ENCODE results near the gene ANK3.

Gene ANK3

GRCh38 chr10:60258429-60258797, 131.3 kb downstream of the ANK3 start:
- no peak overlapping the region for H3K4me3 ChIP-seq (ENCODE audit: low read depth, low read length)
- CTCF ChIA-PET = interaction anchor here (2.7 kb wide), 1 partner anchor 48 kb away, joined by 6 read pairs; no protein-coding TSS in a partner anchor
- POLR2A ChIA-PET = no interaction called here
- TF ChIP-seq, protein P1, sequence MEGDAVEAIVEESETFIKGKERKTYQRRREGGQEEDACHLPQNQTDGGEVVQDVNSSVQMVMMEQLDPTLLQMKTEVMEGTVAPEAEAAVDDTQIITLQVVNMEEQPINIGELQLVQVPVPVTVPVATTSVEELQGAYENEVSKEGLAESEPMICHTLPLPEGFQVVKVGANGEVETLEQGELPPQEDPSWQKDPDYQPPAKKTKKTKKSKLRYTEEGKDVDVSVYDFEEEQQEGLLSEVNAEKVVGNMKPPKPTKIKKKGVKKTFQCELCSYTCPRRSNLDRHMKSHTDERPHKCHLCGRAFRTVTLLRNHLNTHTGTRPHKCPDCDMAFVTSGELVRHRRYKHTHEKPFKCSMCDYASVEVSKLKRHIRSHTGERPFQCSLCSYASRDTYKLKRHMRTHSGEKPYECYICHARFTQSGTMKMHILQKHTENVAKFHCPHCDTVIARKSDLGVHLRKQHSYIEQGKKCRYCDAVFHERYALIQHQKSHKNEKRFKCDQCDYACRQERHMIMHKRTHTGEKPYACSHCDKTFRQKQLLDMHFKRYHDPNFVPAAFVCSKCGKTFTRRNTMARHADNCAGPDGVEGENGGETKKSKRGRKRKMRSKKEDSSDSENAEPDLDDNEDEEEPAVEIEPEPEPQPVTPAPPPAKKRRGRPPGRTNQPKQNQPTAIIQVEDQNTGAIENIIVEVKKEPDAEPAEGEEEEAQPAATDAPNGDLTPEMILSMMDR (IDR thresholded peaks at IDR 0.05; ENCODE audit: insufficient read depth, low read length, missing control alignments) = no peak
- no peak for DNase-seq (ENCODE audit: low read depth, low spot score)

DNA sequence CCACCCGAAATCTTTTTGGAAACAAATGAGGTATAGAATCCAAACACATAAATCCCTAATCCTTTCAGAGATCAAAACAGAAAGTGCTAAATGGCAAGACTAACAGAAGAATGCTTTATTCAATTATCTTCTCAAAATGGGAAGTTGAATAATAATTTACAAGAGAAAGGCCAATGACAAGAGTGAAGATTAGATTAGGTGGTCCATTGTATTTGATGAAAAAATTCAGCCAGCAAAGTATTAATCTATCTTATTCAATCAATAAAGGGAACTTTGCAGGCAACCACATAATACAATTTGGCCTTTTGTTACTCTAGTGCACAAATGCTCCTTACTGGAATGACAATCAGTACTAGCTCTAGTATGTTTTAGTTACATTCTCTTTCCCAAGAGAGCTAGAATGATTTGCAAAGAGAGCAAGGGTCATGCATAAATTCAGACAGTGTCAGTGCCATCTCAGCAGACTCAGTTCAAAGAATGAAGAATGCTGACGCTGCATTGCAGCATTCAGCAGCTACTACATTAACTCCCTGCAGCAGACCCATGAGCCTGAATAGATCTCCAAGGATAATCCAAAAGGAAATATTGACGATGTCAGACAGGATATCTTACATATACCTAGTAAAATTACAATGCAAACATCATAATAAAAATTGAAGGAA, 131.8 kb downstream of the ANK3 start:
- ChIA-PET CTCF (interaction anchor here (2.7 kb wide), 1 partner anchor 48 kb away, joined by 6 read pairs; no protein-coding TSS in a partner anchor), POLR2A (no interaction called here)
- no peak for DNase-seq (ENCODE audit: low read depth, low spot score)
- TF ChIP-seq, protein P1 (IDR thresholded peaks at IDR 0.05; ENCODE audit: insufficient read depth, low read length, missing control alignments) = no peak
- no peak overlapping the region for H3K4me3 ChIP-seq (ENCODE audit: low read depth, low read length)

DNA sequence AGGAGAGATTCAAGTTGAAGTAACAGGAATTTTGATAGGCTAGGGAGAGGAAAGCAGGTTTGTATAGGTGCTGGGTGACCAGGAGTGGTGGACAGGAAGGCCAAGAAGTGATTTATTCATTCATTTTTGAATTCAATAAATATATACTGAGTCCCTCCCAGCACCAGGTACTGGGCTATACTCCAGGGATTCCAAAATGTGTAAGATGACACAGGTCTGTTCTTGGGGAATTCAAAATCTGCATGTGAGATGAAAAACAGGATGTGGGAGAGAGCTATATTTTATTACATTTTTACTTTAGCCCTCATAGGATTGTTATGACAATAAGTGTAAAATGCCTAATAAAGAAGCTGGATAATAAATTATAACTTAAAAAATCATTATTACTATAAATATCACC, 134.9 kb downstream of the ANK3 start:
- H3K4me3 ChIP-seq (ENCODE audit: low read depth, low read length) = no peak overlapping the region
- no peak for DNase-seq (ENCODE audit: low read depth, low spot score)
- ChIA-PET CTCF (interaction anchor here (0.8 kb wide), 1 partner anchor 16 kb away, joined by 3 read pairs; no protein-coding TSS in a partner anchor), POLR2A (no interaction called here)
- TF ChIP-seq, protein P1 (IDR thresholded peaks at IDR 0.05; ENCODE audit: insufficient read depth, low read length, missing control alignments) = no peak

DNA sequence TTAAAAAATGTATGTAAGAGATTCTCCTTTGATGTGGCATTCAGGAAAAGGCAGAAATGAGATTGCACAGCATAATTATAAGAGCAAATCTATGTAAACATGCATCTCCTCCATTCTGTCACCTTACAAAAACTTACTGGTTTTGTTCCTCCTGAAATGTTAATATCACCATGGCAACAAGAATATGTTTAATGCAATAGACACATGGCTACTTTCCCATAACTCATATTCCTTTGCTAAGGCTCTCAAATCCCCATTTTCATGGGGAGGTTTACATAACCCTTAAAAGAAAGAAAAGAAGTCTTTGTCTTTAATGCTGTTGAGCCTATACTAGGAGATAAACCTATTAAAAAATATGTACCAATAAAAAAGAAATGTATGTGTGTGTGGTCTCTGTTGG, 136.2 kb downstream of the ANK3 start:
- ChIA-PET CTCF (no interaction called here), POLR2A (no interaction called here)
- TF ChIP-seq, protein P1 (IDR thresholded peaks at IDR 0.05; ENCODE audit: insufficient read depth, low read length, missing control alignments) = no peak
- no peak overlapping the region for H3K4me3 ChIP-seq (ENCODE audit: low read depth, low read length)
- DNase-seq (ENCODE audit: low read depth, low spot score) = no peak

- CTCF ChIA-PET = no interaction called here
- TF ChIP-seq, protein P1 (IDR thresholded peaks at IDR 0.05; ENCODE audit: insufficient read depth, low read length, missing control alignments) = no peak
- H3K4me3 ChIP-seq (ENCODE audit: low read depth, low read length) = no peak overlapping the region
- DNase-seq (ENCODE audit: low read depth, low spot score) = no peak
- POLR2A ChIA-PET = no interaction called here
Observed at GRCh38 chr10:60252688-60253087, 137.0 kb downstream of the ANK3 start.

GRCh38 chr10:60246382-60246781, 143.3 kb downstream of the ANK3 start:
- TF ChIP-seq, protein P1 (IDR thresholded peaks at IDR 0.05; ENCODE audit: insufficient read depth, low read length, missing control alignments) = no peak
- DNase-seq (ENCODE audit: low read depth, low spot score) = no peak
- ChIA-PET CTCF (interaction anchor here (1.0 kb wide), 1 partner anchor 8 kb away, joined by 3 read pairs; no protein-coding TSS in a partner anchor), POLR2A (no interaction called here)
- no peak overlapping the region for H3K4me3 ChIP-seq (ENCODE audit: low read depth, low read length)

Measured in AG04449 (cell line).